HAP-1 (cell line): ENCODE measurements around the gene NIN.

Experiments
- DNase-seq, 2 experiments: peaks; one replicate each; pipeline ENCODE4 v3.0.0-alpha.2; 2016 to 2020; ENCODE audit warnings: low spot score in 2 of 2
- H3K27me3 ChIP-seq: fragments of 250-450 bp; sonication (Bioruptor Pico); 2 replicates; pipeline ENCODE4 v1.5.1; 2020; ENCODE audit warnings: low read depth, mild to moderate bottlenecking, moderate library complexity
- H3K36me3 ChIP-seq: fragments of 250-450 bp; sonication (Bioruptor Pico); replicated peaks from 2 replicates; pipeline ENCODE4 v1.5.1; 2020; ENCODE audit warnings: mild to moderate bottlenecking
- H3K4me1 ChIP-seq: fragments of 250-450 bp; sonication (Bioruptor Pico); 2 replicates; pipeline ENCODE4 v1.5.1; 2020; ENCODE audit warnings: mild to moderate bottlenecking
- H3K4me3 ChIP-seq: fragments of 250-450 bp; sonication (Bioruptor Pico); 2 replicates; pipeline ENCODE4 v1.5.1; 2020; ENCODE audit warnings: mild to moderate bottlenecking, moderate library complexity
- H3K9me3 ChIP-seq: fragments of 250-450 bp; sonication (Bioruptor Pico); 2 replicates; pipeline ENCODE4 v1.5.1; 2020; ENCODE audit warnings: mild to moderate bottlenecking, moderate library complexity
- in situ Hi-C: fragments of 300-500 bp; cut with MboI; formaldehyde crosslinking; loops from 3 replicates; pipeline ENCODE4 v1.14.3; 2020; ENCODE audit warnings: low sequenced_read_pairs, inconsistent platforms, mixed read lengths

Gene NIN

DNA sequence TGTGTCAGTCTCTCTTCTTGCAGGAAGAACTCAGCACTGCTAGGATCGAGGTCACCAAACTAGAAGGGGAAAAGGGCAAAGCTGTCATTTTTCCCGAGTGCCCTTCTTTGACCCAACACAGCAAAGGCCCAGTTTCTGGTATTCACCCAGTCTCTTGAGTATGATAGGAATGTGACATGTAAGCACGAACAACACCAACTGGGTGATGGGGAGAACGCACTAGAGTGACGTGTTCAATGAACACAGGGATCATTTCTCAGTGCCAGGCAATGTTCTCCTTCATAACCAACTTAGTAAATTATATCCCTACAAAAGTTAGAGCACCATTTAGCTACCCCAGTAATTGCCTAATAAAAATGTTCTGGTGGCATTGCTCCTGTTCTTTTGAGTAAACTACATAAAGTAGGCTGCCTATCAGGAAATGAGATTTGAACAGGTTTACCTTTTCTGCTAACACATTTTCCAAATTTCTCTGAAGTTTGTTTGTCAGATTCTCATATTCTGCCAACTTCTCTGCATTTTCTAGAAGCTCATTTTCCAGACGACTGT is 64.5 kb downstream of the NIN start:
- no peaks in the 10 kb centered on the region for H3K9me3 ChIP-seq
- DNase-seq = no peak
- H3K27me3 ChIP-seq = no peaks in the 10 kb centered on the region
- in situ Hi-C loops = no loop called here
- no peak overlapping the region for H3K4me3 ChIP-seq
- H3K36me3 ChIP-seq = peaks cover 47% of the 10 kb centered on the region
- H3K4me1 ChIP-seq = peaks cover 9% of the 10 kb centered on the region

DNA sequence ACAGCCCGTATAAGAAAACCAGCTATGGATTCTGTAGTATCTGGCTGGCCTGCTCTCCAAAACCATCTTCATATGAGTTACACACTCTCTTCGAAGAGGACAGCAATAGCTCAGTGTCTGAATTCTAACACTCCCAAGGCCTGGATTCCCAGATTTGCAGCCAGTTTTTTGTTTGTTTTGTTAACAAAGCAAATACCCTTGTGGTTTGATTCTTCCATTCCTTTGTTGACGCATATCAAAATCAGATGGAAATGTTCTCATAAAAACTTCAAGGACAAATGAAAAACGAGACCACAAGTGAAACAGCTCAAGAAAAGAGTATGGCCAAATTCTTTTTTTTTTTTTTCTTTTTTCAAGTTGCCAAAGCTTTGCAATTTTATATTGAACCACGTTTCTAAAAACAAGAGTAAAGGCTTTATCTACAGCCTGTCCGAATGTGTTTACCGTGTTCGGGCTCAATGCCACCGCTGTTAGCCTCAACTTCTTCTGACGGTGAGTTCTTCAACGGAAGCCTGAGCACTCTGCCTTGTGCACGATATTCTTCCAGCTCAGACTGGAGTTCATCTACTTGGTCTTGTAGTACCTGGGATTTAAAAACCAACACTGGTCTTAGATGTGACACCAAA is 67.5 kb downstream of the NIN start:
- no peak overlapping the region for H3K4me3 ChIP-seq
- peaks cover 9% of the 10 kb centered on the region for H3K4me1 ChIP-seq
- peak in 1 of 2 experiments; percentile 55 for DNase-seq
- H3K9me3 ChIP-seq = no peaks in the 10 kb centered on the region
- in situ Hi-C loops = no loop called here
- peaks cover 52% of the 10 kb centered on the region for H3K36me3 ChIP-seq
- no peaks in the 10 kb centered on the region for H3K27me3 ChIP-seq

DNA sequence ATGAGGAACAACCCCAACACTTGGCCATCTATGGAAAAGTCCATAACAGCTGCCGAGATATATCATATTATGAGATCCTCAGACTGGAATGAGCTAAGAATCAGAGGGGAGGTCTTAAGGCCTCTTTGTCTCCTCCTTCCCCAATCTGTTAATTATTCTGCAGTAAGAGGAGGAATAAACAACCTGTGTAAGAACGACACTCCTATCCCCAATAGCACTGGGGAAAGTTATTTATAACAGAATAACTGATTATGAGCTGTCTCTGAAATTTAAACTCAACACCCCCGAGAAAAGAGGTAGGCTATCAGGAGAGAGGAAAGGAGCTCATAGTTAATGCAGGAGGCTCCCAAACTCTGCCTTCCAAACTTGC is 68.0 kb downstream of the NIN start:
- in situ Hi-C loops = no loop called here
- H3K36me3 ChIP-seq = peaks cover 52% of the 10 kb centered on the region
- no peak for DNase-seq
- H3K9me3 ChIP-seq = no peaks in the 10 kb centered on the region
- H3K4me1 ChIP-seq = peaks cover 9% of the 10 kb centered on the region
- H3K27me3 ChIP-seq = no peaks in the 10 kb centered on the region
- no peak overlapping the region for H3K4me3 ChIP-seq

DNA sequence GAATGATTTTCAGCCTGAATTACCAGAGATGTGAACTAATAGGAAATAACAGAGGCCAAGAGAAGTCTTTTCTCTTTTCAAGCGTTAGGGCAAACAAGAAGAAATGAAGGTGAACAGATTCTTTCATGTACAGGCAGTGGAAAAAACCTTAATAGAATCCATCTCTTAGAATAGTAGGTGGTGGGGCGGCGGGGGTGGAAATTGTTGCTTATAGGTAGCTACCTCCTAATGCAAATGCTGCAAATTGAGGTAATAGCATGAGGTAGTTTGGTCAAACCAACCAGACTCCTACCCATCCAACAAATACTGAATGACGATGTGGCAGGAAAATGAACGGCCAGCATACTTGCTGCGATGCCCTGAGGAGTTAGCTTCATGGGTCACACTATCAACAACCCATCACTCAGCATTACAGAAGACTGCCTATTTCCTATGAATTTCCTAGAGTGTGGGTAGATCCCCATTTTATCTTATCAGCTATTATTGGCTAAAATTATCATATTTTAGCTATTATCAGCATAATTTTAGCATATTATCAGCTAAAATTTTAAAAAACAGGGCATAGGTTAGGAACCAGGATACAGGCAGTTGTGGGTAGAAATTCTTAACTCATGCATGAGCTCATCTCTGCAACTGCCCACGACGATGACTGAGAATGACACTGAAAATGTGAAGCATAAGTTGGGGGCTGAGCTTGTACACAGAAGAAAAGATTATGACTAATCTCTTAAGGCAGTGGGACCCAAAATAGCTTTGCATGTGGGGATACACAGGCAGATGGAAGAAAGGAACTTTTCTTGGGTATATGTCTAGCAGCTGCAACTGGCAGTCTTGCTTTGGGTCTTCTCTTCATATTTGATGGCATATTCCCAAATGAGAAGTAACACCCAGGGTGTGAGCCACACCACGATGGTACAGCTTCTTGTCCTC is 68.7 kb downstream of the NIN start:
- H3K4me1 ChIP-seq = peaks cover 9% of the 10 kb centered on the region
- in situ Hi-C loops = no loop called here
- no peaks in the 10 kb centered on the region for H3K27me3 ChIP-seq
- no peak for DNase-seq
- peaks cover 52% of the 10 kb centered on the region for H3K36me3 ChIP-seq
- H3K4me3 ChIP-seq = no peak overlapping the region
- H3K9me3 ChIP-seq = no peaks in the 10 kb centered on the region

DNA sequence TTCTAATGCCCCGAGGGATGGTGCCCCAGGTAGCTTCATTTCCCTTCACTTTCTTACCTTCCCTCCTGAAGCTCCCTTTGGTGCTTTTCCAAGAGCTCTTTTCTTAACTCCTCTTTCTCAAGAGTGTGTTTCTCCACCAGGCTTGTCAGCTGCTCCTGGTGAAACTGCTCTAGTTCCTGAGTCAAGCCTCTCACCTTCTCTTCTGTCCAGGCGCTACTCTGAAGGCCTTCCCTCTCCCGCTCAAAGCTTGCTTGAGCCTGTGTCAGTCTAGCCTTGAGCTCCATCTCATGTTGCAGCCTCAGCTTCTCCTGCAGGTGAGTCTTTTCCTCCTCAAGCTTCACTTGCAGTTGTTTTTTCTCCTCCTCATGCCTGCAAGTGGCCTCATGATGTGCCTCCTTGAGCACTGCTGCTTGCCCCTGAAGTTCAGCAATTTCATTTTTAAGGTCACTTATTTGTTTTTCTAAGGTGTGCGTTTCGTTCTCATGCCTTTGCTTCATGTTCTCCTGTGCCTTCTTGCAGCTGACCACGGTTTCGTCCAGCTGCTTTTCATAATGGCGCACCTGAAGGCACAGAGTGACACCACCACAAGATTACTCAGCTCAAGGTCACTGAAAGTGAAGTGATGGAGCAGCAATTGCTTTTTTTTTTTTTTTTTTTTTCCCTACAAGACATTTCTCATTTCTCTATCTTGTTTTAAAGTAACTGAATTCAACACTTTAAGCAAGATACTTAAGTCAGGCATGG is 71.0 kb downstream of the NIN start:
- Histone ChIP-seq H3K4me3 (no peak overlapping the region), H3K9me3 (no peaks in the 10 kb centered on the region), H3K4me1 (peaks cover 9% of the 10 kb centered on the region), H3K27me3 (no peaks in the 10 kb centered on the region), H3K36me3 (peaks cover 43% of the 10 kb centered on the region)
- in situ Hi-C loops = no loop called here
- no peak for DNase-seq

DNA sequence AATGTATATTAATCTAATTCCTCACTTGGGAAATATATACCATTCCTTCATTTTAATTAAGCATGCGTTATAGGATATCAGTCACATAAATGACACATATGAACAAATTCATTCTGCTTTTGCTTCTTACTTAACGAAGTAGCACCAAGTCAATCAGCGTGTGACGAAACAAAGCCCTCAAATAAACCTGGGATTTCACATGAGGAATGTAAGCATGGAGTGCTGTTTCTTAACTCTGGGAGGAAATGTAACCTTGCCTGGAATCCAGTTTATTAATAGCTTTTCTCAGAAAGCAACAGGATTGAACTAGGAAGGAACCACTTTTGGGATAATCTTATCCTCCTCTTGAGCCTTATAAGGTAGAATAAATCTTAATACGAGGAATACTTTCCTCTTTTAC is 72.0 kb downstream of the NIN start:
- in situ Hi-C loops = no loop called here
- H3K36me3 ChIP-seq = peaks cover 40% of the 10 kb centered on the region
- no peaks in the 10 kb centered on the region for H3K9me3 ChIP-seq
- peaks cover 9% of the 10 kb centered on the region for H3K4me1 ChIP-seq
- no peak overlapping the region for H3K4me3 ChIP-seq
- no peaks in the 10 kb centered on the region for H3K27me3 ChIP-seq
- DNase-seq = no peak

DNA sequence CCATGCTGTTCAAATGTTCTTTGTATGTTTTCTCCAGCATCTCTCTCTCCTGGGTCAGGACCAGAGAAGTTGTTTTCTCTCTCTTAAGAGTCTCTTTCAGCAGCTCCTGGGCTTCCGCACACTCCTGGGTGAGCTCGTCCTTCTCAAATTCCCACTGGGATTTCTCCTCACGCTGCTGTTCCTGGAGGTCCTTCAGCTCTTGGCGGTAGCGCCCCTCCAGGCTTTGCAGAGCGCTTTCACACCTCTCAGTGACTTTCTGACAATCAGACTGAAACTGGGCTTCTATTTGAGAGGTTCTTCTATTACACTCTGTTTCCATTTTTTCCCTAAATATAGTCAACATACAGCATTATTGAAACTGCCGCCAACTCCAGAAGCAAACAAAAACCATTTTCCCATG is 72.7 kb downstream of the NIN start:
- Histone ChIP-seq H3K27me3 (no peaks in the 10 kb centered on the region), H3K9me3 (no peaks in the 10 kb centered on the region), H3K4me1 (peaks cover 3% of the 10 kb centered on the region), H3K36me3 (peaks cover 43% of the 10 kb centered on the region), H3K4me3 (no peak overlapping the region)
- DNase-seq = no peak
- in situ Hi-C loops = no loop called here

DNA sequence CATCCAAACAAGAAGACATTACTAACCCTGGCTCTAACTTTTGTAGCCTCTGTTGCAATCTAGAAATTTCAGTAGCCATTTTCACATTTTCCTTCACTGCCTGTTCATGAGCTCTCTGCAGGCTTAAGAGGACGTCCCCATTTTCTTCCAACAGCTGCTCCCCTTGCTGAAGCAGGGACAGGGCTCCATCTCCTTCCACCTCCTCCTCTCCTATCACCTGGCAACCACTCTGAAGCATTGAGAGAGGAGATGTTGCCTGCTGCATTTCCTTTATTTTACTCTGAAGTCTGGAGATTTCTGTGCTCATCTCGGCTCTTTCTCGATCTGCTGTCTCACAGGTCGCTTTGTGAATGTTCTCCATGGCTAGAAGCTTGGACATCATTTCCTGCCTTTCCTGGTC is 73.3 kb downstream of the NIN start:
- in situ Hi-C loops = no loop called here
- DNase-seq = no peak
- Histone ChIP-seq H3K27me3 (no peaks in the 10 kb centered on the region), H3K4me1 (no peaks in the 10 kb centered on the region), H3K9me3 (no peaks in the 10 kb centered on the region), H3K36me3 (peaks cover 42% of the 10 kb centered on the region), H3K4me3 (no peak overlapping the region)

DNA sequence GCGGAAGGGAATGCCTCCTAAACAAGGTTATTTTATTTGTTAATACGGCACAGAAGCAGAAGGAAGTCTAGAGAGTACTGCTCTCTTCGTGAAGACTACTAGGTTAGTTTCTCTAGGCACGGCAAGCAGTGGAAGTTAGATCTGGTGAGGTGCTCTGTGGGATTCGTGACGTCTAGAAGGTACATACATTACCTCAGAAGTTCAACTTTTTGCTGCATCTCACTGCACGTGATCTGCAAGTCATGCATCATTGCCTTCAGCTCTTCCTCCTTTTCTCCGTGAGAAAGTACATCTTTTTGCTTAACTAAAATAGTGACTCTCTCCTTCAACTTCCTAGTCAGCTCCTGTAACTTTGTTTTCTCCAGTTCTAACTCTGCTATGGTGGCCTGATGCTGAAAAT is 74.7 kb downstream of the NIN start:
- H3K36me3 ChIP-seq = peaks cover 41% of the 10 kb centered on the region
- in situ Hi-C loops = no loop called here

DNA sequence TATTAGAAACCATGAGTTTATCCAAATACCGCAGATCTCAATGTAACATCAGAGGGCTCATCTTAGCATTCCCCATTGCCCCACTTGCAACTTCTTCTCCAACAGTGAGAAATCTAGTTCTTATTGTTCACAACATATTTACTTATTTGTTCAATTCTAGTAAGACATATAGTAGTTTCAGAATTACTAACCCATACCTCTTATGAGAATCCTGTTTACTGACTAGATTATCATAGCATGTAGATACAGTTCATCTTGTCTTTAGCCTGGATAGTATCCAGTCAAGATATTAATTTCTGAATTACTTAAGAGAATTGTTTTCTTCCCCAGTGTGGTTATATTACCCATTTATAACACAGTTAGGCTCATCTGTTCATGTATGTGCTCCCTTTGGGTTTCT is 80.6 kb downstream of the NIN start:
- no peak for DNase-seq
- in situ Hi-C loops = no loop called here
- H3K4me1 ChIP-seq = peaks cover 11% of the 10 kb centered on the region
- no peak overlapping the region for H3K4me3 ChIP-seq
- peaks cover 37% of the 10 kb centered on the region for H3K36me3 ChIP-seq
- H3K27me3 ChIP-seq = no peaks in the 10 kb centered on the region
- H3K9me3 ChIP-seq = no peaks in the 10 kb centered on the region

More for the DNA sequence above, 74.7 kb downstream of the NIN start:
- Histone ChIP-seq H3K4me3 (no peak overlapping the region), H3K27me3 (no peaks in the 10 kb centered on the region), H3K9me3 (no peaks in the 10 kb centered on the region), H3K4me1 (no peaks in the 10 kb centered on the region)
- DNase-seq = no peak

DNA sequence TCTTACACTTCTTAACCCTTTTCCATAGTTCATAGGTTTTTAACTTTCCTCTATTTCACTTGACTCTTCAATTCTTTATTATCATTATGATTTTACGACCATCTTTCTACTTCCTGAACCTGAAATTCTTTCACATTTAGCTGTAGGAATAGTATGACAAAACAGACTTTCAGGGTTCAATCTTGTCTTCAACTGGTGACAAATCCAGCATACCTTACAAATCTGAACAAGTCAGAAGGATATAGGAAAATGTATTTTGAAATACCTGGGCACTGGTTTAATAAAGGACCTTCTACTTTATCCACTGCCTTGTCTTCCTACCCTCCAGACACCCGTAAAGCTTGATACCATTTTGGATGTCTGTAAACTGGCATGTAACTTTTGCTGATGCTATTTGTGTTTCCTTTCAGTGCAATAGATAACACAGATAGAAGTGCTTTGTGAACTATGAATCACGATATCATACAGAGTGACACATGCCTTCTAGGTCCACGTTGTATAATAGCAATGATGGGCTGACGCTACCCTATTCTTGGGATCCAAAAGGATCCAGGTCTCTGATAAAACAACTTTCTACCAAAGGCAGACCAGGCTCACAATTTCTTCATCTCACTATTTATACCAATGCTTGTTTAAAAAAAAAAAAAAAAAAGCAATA is 85.4 kb downstream of the NIN start:
- no peaks in the 10 kb centered on the region for H3K9me3 ChIP-seq
- DNase-seq = no peak
- H3K27me3 ChIP-seq = no peaks in the 10 kb centered on the region
- in situ Hi-C loops = no loop called here
- peaks cover 23% of the 10 kb centered on the region for H3K36me3 ChIP-seq
- H3K4me3 ChIP-seq = no peak overlapping the region
- H3K4me1 ChIP-seq = peaks cover 14% of the 10 kb centered on the region

DNA sequence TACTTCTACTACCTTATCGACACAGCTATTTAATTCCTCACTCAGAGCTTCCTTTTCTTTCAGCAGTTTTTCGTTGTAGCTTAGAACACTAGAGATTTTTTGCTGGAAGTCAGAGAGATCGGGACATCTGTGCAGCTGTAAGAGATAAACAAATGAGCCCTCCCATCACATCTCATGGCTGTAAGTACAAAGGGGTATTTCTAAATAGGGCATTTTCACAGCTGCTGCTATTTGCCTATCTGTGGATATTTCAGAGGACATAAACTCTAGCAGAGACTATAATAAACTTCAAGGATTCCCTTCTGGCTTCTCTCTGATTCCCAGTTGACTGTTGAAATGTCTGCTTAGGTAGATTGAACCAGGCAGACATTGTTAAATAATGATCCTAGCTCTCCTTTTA is 86.7 kb downstream of the NIN start:
- no peak overlapping the region for H3K4me3 ChIP-seq
- H3K9me3 ChIP-seq = no peaks in the 10 kb centered on the region
- no peaks in the 10 kb centered on the region for H3K27me3 ChIP-seq
- peaks cover 14% of the 10 kb centered on the region for H3K4me1 ChIP-seq
- in situ Hi-C loops = no loop called here
- H3K36me3 ChIP-seq = peaks cover 26% of the 10 kb centered on the region
- DNase-seq = no peak

DNA sequence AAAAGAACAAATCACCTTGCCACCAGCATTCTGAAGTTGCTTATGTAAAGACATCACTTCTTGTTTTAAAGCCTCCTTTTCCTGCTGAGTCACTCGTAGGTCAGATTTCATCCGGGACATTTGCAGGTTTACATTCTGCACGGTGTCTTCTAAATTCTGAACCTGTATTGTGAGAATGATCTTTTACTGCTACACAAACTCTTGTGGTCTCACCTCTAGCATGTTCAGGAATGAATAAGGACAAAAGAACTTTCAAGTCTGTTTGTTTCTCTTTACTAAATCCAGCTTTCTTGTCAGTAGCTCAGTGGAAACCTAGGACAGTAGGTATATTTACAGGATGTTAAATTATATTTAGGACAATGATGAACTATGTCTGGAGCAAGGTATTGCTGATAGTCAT is 89.4 kb downstream of the NIN start:
- DNase-seq = no peak
- peaks cover 13% of the 10 kb centered on the region for H3K4me1 ChIP-seq
- in situ Hi-C loops = no loop called here
- H3K4me3 ChIP-seq = no peak overlapping the region
- no peaks in the 10 kb centered on the region for H3K9me3 ChIP-seq
- H3K36me3 ChIP-seq = peaks cover 31% of the 10 kb centered on the region
- no peaks in the 10 kb centered on the region for H3K27me3 ChIP-seq
